ENCODE measurements around the gene NMNAT2.

Gene NMNAT2

DNA sequence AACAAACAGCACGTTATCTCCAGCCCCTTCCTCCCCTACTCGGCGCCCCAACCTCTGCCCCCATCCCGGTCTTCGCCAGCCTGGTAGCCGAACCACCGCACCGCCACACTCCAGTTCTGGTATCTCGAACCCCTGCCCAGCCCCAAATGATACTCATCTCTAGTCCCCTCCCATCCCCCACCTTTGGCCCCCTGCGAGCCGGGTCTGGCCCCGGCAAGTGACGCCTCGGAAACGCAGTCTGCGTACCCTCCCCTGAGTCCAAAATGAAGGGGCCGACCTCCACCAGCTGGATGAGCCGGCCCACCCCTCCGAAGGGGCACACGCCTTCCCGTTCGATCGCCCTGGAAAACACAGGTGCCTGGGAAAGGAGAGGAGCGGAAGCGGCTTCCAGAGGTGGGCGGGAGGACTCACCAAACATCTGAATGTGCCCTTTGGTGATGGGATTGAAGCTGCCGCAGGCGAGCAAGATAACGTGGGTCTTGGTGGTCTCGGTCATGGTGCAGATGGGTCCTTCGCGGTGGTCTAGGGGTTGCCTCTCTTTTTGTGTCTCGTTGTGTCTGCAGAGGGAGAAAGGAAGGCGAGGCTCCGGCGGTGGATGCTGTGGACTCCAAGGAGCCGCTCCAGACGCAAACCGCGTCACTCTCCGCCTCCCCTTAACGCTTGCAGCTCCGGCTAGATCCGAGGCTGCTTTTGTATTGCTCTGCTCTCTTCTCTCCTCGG, at the start of gene NMNAT2:
NMNAT2 (minus strand) TSS at position 609 of the 720 bp plus-strand sequence; CDS start at position 496, 113 bp downstream.
- no peak within 1 kb of the TSS for H3K4me3 ChIP-seq (ENCODE audit: low read depth, low read length)

DNA sequence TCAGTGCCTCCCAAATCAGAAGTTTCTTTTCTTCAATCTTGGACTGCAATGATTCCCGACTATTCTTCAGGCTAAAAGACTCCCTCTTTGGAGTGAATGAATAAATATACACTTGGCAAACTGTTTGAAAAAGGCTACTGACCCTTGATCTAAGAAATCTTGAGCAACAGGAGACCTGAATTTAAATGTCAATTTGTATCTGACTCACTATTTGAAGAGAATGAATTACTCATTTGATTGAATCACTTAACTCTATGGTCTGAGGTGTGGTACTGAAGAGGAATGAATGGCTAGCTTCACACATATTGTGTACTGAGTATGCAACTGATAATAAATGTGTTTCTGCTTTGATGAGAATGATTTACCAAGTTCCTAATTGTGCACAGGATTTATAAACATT, 49.5 kb upstream of the NMNAT2 start:
- H3K4me3 ChIP-seq (ENCODE audit: low read depth, low read length) = no peak overlapping the region
- TF ChIP-seq, protein P1, sequence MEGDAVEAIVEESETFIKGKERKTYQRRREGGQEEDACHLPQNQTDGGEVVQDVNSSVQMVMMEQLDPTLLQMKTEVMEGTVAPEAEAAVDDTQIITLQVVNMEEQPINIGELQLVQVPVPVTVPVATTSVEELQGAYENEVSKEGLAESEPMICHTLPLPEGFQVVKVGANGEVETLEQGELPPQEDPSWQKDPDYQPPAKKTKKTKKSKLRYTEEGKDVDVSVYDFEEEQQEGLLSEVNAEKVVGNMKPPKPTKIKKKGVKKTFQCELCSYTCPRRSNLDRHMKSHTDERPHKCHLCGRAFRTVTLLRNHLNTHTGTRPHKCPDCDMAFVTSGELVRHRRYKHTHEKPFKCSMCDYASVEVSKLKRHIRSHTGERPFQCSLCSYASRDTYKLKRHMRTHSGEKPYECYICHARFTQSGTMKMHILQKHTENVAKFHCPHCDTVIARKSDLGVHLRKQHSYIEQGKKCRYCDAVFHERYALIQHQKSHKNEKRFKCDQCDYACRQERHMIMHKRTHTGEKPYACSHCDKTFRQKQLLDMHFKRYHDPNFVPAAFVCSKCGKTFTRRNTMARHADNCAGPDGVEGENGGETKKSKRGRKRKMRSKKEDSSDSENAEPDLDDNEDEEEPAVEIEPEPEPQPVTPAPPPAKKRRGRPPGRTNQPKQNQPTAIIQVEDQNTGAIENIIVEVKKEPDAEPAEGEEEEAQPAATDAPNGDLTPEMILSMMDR (IDR thresholded peaks at IDR 0.05; ENCODE audit: borderline replicate concordance, insufficient read depth, low read depth, low read length) = no peak

More for the DNA sequence above, at the start of gene NMNAT2:
- TF ChIP-seq, protein P1 (IDR thresholded peaks at IDR 0.05; ENCODE audit: borderline replicate concordance, insufficient read depth, low read depth, low read length) = no peak

DNA sequence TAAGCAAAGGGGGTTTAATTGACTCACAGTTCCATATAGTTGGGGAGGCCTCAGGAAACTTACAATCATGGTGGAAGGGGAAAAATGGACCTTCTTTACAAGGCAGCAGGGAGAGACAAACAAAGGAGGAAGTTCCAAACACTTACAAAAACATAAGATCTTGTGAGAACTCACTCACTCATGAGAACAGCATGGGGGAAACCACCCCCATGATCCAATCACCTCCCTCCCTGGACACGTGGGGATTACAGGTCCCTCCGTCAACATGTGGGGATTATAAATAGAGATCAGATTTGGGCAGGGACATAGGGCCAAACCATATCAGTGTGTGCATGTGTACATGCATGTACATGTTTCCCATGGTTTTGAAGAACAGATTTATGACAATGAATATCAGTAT, 48.6 kb upstream of the NMNAT2 start:
- no peak overlapping the region for H3K4me3 ChIP-seq (ENCODE audit: low read depth, low read length)
- TF ChIP-seq, protein P1 (IDR thresholded peaks at IDR 0.05; ENCODE audit: borderline replicate concordance, insufficient read depth, low read depth, low read length) = no peak

DNA sequence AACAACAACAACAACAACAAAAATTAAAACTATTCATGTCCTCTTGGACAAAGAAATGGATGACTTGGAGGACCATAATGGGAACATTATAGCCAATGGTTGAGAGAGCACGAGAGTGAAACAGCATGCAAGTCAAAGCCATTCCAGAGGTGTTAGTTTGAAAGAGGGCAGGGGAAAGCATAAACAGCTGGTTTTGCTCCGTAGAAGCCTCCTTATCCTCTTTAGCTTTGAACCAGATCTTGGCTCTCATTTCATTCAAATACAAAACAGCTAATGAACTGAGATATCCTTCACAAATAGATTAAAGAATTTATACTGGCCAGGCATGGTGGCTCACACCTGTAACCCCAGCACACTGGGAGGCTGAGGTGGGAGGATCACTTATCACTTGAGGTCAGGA, 45.4 kb upstream of the NMNAT2 start:
- TF ChIP-seq, protein P1 (IDR thresholded peaks at IDR 0.05; ENCODE audit: borderline replicate concordance, insufficient read depth, low read depth, low read length) = no peak
- H3K4me3 ChIP-seq (ENCODE audit: low read depth, low read length) = no peak overlapping the region

DNA sequence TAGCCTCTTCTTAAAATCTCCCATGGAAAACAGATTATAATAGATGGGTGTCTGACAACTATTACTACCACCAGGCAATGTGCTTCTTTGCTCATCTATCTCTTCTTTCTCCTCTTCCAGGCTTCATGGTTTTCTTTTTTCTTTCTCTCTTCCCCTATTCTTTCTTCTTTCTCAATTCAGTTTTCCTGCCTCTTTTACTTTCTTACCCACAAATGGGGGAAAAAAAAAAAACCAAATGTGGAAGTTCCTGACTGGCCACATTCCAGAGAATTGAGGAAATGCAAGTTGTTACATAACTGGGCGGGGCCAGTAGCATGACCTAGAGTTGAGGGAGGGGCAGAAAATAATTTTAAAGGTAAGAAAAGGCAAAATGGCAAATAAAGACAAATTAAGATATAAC, 43.2 kb upstream of the NMNAT2 start:
- no peak overlapping the region for H3K4me3 ChIP-seq (ENCODE audit: low read depth, low read length)
- TF ChIP-seq, protein P1 (IDR thresholded peaks at IDR 0.05; ENCODE audit: borderline replicate concordance, insufficient read depth, low read depth, low read length) = no peak

DNA sequence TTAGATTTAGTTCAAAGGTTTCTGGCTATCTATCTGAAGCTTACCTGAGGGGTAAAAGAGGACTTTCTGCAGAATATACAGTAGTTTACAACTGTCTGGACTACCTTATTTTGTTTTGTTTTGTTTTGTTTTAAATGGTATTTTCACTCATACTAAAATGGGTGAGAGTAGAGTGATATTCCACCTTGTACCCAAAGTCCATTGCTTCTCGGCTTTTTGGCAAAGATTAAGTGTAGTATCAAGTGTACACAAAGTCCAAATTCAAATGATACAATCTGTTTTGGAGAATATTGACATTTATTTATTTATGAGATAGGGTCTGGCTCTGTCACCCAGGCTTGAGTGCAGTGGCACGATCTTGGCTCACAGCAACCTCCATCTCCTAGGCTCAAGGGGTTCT, 42.4 kb upstream of the NMNAT2 start:
- H3K4me3 ChIP-seq (ENCODE audit: low read depth, low read length) = no peak overlapping the region
- TF ChIP-seq, protein P1 (IDR thresholded peaks at IDR 0.05; ENCODE audit: borderline replicate concordance, insufficient read depth, low read depth, low read length) = no peak

DNA sequence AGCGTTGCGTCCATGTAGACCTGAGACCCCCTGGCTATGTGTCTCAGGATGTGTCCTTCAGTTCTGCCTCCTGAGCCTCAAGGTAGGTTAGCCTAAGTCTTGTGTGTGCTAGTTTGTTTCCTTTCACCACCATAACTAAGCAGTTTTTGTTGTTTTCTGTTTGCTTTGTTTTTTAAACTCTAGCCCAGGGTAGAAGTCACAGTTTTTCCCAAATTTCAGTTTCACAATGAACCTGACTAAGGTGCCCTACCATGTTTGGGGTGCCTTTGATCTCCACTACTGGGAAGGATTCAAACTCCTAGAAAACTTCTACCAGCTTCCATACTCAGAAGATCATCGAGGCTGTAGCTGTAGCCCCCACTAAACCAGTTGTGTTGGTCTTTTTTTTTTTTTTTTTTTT, 39.3 kb upstream of the NMNAT2 start:
- no peak overlapping the region for H3K4me3 ChIP-seq (ENCODE audit: low read depth, low read length)
- TF ChIP-seq, protein P1 (IDR thresholded peaks at IDR 0.05; ENCODE audit: borderline replicate concordance, insufficient read depth, low read depth, low read length) = no peak

All from GM12875 (cell line).